Parathyroid adenoma (tissue), 2 donors: ENCODE measurements around the gene TMEM270.
A peak's percentile ranks its signal among the peaks of the same experiment; 100 is the strongest.
"Not testable (repeated sequence)": the region's sequence is repeated elsewhere in the genome, so short reads cannot be mapped to it uniquely, and the experiment has no call there.

Experiments used
- H2AFZ ChIP-seq: fragments of 300-600 bp; sonication (generic); one replicate; pipeline ENCODE4 v1.7.0; 2017; ENCODE audit warnings: antibody characterized with exemption, mild to moderate bottlenecking
- H3K27ac ChIP-seq: fragments of 300-600 bp; sonication (generic); one replicate; pipeline ENCODE4 v1.7.0; 2017
- H3K27me3 ChIP-seq: fragments of 300-600 bp; sonication (generic); one replicate; pipeline ENCODE4 v1.7.0; 2017; ENCODE audit warnings: low read length; ENCODE audit not compliant: control insufficient read depth, insufficient read depth
- H3K36me3 ChIP-seq: fragments of 300-600 bp; sonication (generic); one replicate; pipeline ENCODE4 v1.7.0; 2017; ENCODE audit warnings: low read length; ENCODE audit not compliant: control insufficient read depth, insufficient read depth
- H3K4me1 ChIP-seq: fragments of 300-600 bp; sonication (generic); one replicate; pipeline ENCODE4 v1.7.0; 2017; ENCODE audit warnings: control low read depth
- H3K4me2 ChIP-seq: fragments of 300-600 bp; sonication (generic); one replicate; pipeline ENCODE4 v1.7.0; 2017; ENCODE audit warnings: low read length
- H3K4me3 ChIP-seq: fragments of 300-600 bp; sonication (generic); one replicate; pipeline ENCODE4 v1.7.0; 2017; ENCODE audit warnings: low read depth, low read length
- H3K79me2 ChIP-seq: fragments of 300-600 bp; sonication (generic); one replicate; pipeline ENCODE4 v1.7.0; 2017; ENCODE audit warnings: control low read depth
- H3K9ac ChIP-seq: fragments of 300-600 bp; sonication (generic); one replicate; pipeline ENCODE4 v1.7.0; 2017; ENCODE audit warnings: mild to moderate bottlenecking
- H3K9me3 ChIP-seq: fragments of 300-600 bp; sonication (generic); one replicate; pipeline ENCODE4 v1.7.0; 2017; ENCODE audit warnings: low read length; ENCODE audit not compliant: control insufficient read depth
- TF ChIP-seq, protein P1 (sequence below): fragments of 300-600 bp; sonication (generic); IDR thresholded peaks from one replicate; pipeline ENCODE4 v1.7.0; 2017; ENCODE audit warnings: antibody characterized with exemption, mild to moderate bottlenecking
- donor health status: primary hyperparathyroidism.

TMEM270 gene

GRCh38 chr7:73820013-73820412 lies 40.9 kb upstream of the TMEM270 start:
- Histone ChIP-seq H3K9me3 (no peaks in the 10 kb centered on the region), H3K4me1 (peaks cover 21% of the 10 kb centered on the region), H3K4me3 (no peak overlapping the region), H3K36me3 (no peaks in the 10 kb centered on the region), H2AFZ (no peak overlapping the region), H3K27ac (no peak overlapping the region), H3K4me2 (no peak overlapping the region), H3K79me2 (no peaks in the 10 kb centered on the region), H3K27me3 (no peaks in the 10 kb centered on the region), H3K9ac (no peak overlapping the region)
- TF ChIP-seq, protein P1, sequence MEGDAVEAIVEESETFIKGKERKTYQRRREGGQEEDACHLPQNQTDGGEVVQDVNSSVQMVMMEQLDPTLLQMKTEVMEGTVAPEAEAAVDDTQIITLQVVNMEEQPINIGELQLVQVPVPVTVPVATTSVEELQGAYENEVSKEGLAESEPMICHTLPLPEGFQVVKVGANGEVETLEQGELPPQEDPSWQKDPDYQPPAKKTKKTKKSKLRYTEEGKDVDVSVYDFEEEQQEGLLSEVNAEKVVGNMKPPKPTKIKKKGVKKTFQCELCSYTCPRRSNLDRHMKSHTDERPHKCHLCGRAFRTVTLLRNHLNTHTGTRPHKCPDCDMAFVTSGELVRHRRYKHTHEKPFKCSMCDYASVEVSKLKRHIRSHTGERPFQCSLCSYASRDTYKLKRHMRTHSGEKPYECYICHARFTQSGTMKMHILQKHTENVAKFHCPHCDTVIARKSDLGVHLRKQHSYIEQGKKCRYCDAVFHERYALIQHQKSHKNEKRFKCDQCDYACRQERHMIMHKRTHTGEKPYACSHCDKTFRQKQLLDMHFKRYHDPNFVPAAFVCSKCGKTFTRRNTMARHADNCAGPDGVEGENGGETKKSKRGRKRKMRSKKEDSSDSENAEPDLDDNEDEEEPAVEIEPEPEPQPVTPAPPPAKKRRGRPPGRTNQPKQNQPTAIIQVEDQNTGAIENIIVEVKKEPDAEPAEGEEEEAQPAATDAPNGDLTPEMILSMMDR = no peak

- not testable (repeated sequence) for H3K9me3 ChIP-seq, H3K36me3 ChIP-seq, H3K79me2 ChIP-seq, H3K9ac ChIP-seq, H3K27me3 ChIP-seq, H3K4me2 ChIP-seq, H3K4me3 ChIP-seq
- peak overlapping the region; percentile 100 for H3K27ac ChIP-seq
- H3K4me1 ChIP-seq = peaks cover 26% of the 10 kb centered on the region
- H2AFZ ChIP-seq = peak overlapping the region; percentile 89
Measured at GRCh38 chr7:73821597-73822285, 39.2 kb upstream of the TMEM270 start.

DNA sequence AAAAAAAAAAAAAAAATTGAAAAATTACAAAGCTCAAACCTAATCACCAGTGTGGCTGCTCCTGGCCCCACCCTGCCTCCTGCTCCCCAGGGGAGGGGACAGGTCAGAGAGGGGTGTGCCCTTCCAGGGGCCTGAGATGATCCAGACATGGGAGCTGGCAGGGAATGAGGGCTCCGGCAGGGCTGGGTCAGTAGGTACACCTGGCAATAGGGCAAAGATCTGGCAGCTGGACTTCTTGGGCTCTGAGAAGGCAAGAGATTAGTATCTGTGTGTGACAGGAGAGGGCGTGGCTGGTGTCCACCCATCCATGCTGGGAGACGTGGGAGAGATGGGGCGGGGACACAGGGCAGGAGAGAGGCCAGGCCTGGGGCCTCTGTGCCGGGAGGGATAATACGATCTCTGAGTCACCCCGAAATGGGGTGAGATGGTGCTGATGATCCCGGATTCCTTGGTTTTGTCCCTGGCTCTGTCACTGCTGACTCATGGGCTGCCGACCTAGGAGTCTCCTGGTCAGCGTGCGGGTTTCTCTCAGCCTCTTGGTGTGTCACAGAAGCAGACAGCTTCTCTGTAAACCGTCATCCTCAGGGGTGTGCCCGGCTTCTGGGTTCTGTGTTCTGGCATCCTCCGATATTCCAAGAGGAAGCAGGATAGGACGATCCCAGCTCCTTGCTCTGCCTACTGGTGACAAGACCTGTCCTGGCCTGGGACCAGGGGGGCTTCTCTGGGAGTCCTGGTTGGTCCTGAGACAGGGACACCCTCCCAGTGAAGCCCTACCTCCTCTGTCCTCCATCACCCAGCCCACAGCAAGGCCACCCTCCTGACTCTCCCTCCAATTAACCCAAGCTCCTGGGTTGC lies 38.4 kb upstream of the TMEM270 start:
- TF ChIP-seq, protein P1 = no peak
- Histone ChIP-seq H3K4me3 (no peak overlapping the region), H3K79me2 (no peaks in the 10 kb centered on the region), H3K9me3 (no peaks in the 10 kb centered on the region), H3K4me2 (peak overlapping the region; percentile 34), H2AFZ (peak overlapping the region; percentile 89), H3K27ac (peak overlapping the region; percentile 100), H3K36me3 (no peaks in the 10 kb centered on the region), H3K9ac (peak overlapping the region; percentile 30), H3K4me1 (peaks cover 35% of the 10 kb centered on the region), H3K27me3 (no peaks in the 10 kb centered on the region)

DNA sequence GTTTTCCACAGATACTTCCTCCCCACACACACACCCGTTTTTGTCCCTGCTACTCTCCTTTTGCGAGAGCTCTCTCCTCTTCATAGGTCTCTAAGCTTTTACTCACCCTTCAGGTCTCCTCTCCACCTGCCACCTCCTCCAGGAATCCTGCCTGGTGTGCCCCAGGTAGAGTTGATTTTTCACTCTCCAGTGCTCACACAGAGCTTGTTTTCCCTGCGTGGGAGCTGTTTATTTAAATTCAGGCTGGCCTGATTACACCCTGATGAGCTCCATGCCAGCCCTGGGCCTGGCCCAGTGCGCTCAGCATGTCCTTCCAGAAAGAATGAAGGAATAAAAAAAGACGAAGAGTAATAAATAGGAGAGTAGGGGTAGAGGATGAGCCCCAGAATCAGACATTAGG lies 37.7 kb upstream of the TMEM270 start:
- Histone ChIP-seq H3K4me1 (peaks cover 39% of the 10 kb centered on the region), H3K27ac (peak overlapping the region; percentile 100), H3K9ac (peak overlapping the region; percentile 30), H3K4me3 (no peak overlapping the region), H3K27me3 (no peaks in the 10 kb centered on the region), H3K9me3 (no peaks in the 10 kb centered on the region), H3K36me3 (no peaks in the 10 kb centered on the region), H2AFZ (peak overlapping the region; percentile 89), H3K79me2 (no peaks in the 10 kb centered on the region), H3K4me2 (peak overlapping the region; percentile 34)
- TF ChIP-seq, protein P1 = no peak

- Histone ChIP-seq H3K27me3 (no peaks in the 10 kb centered on the region), H3K4me1 (peaks cover 47% of the 10 kb centered on the region), H3K9me3 (no peaks in the 10 kb centered on the region), H3K4me3 (no peak overlapping the region), H3K36me3 (no peaks in the 10 kb centered on the region), H3K4me2 (no peak overlapping the region), H3K79me2 (no peaks in the 10 kb centered on the region), H3K9ac (no peak overlapping the region), H2AFZ (peak overlapping the region; percentile 59), H3K27ac (peak overlapping the region; percentile 100)
- TF ChIP-seq, protein P1 = no peak
Measured at GRCh38 chr7:73823873-73824592, 36.9 kb upstream of the TMEM270 start.
